Muscle layer of colon (tissue), 2 donors: ENCODE results near the gene FCER1G.
A peak's percentile ranks its signal among the peaks of the same experiment; 100 is the strongest.

Source experiments
- H3K27ac ChIP-seq: one replicate; pipeline ENCODE4 v1.7.0; 2013; ENCODE audit warnings: low read depth, mild to moderate bottlenecking, low read length, moderate library complexity
- H3K27me3 ChIP-seq, 2 donors: one replicate each; pipeline ENCODE4 v1.7.0; 2013; ENCODE audit warnings: low read length in 2 of 2, mild to moderate bottlenecking in 2 of 2; ENCODE audit not compliant: insufficient read depth in 2 of 2, control insufficient read depth in 1 of 2
- H3K36me3 ChIP-seq: one replicate; pipeline ENCODE4 v1.7.0; 2013; ENCODE audit warnings: mild to moderate bottlenecking, low read length; ENCODE audit not compliant: insufficient read depth
- H3K4me1 ChIP-seq: one replicate; pipeline ENCODE4 v1.7.0; 2013; ENCODE audit warnings: mild to moderate bottlenecking, low read length; ENCODE audit not compliant: insufficient read depth
- H3K4me3 ChIP-seq, 2 donors: one replicate each; pipeline ENCODE4 v1.7.0; 2013; ENCODE audit warnings: low read length in 2 of 2, low read depth in 1 of 2, mild to moderate bottlenecking in 1 of 2, moderate library complexity in 1 of 2
- H3K9ac ChIP-seq: one replicate; pipeline ENCODE4 v1.7.0; 2013; ENCODE audit warnings: low read length
- H3K9me3 ChIP-seq: one replicate; pipeline ENCODE4 v1.7.0; 2013; ENCODE audit warnings: mild to moderate bottlenecking, low read length
- donor health status: abdominal sarcoma.
- donor health status: Adenocarcinoma of cecum.

Gene FCER1G

GRCh38 chr1:161215076-161215475, at the start of gene FCER1G:
Gene FCER1G (plus strand): TSS chr1:161215295. CDS start chr1:161215322, 27 bp downstream.
- Histone ChIP-seq H3K27me3 (no peaks in the 10 kb centered on the region), H3K9ac (no peak within 1 kb of the TSS), H3K36me3 (peaks cover 43% of the 10 kb centered on the region), H3K27ac (no peak within 1 kb of the TSS), H3K4me1 (peaks cover 1% of the 10 kb centered on the region), H3K4me3 (no peak within 1 kb of the TSS), H3K9me3 (no peaks in the 10 kb centered on the region)

GRCh38 chr1:161165742-161166668, 49.1 kb upstream of the FCER1G start, which contains the start of gene PPOX:
Gene PPOX (plus strand): TSS chr1:161166426. CDS start chr1:161166848, 422 bp downstream.
- H3K27me3 ChIP-seq: no peaks in the 10 kb centered on the region
- H3K4me1 ChIP-seq: peaks cover 25% of the 10 kb centered on the region
- H3K27ac ChIP-seq: peak within 1 kb of the TSS; percentile 95
- peak within 1 kb of the TSS; percentile 73 to 93 for H3K4me3 ChIP-seq
- H3K9ac ChIP-seq: peak within 1 kb of the TSS; percentile 94
- H3K9me3 ChIP-seq: no peaks in the 10 kb centered on the region
- peaks cover 57% of the 10 kb centered on the region for H3K36me3 ChIP-seq

GRCh38 chr1:161166669-161167548, 48.2 kb upstream of the FCER1G start:
- Histone ChIP-seq H3K36me3 (peaks cover 61% of the 10 kb centered on the region), H3K9ac (peak overlapping the region; percentile 94)

GRCh38 chr1:161168906-161169305, 46.2 kb upstream of the FCER1G start:
- H3K4me3 ChIP-seq: no peak overlapping the region
- no peak overlapping the region for H3K9ac ChIP-seq

More at GRCh38 chr1:161166669-161167548, 48.2 kb upstream of the FCER1G start:
- Histone ChIP-seq H3K9me3 (no peaks in the 10 kb centered on the region), H3K4me1 (peaks cover 20% of the 10 kb centered on the region), H3K27me3 (no peaks in the 10 kb centered on the region), H3K4me3 (peak overlapping the region; percentile 73 to 93), H3K27ac (peak overlapping the region; percentile 95)

GRCh38 chr1:161171191-161171590, 43.9 kb upstream of the FCER1G start:
- Histone ChIP-seq H3K9ac (no peak overlapping the region), H3K27ac (no peak overlapping the region), H3K36me3 (peaks cover 62% of the 10 kb centered on the region)

More at GRCh38 chr1:161168906-161169305, 46.2 kb upstream of the FCER1G start:
- H3K4me1 ChIP-seq: peaks cover 31% of the 10 kb centered on the region
- H3K27me3 ChIP-seq: no peaks in the 10 kb centered on the region
- H3K9me3 ChIP-seq: no peaks in the 10 kb centered on the region
- no peak overlapping the region for H3K27ac ChIP-seq
- H3K36me3 ChIP-seq: peaks cover 58% of the 10 kb centered on the region

GRCh38 chr1:161171696-161172095, 43.4 kb upstream of the FCER1G start:
- Histone ChIP-seq H3K9ac (no peak overlapping the region), H3K27ac (no peak overlapping the region)

More at GRCh38 chr1:161171191-161171590, 43.9 kb upstream of the FCER1G start:
- H3K4me1 ChIP-seq: peaks cover 31% of the 10 kb centered on the region
- H3K27me3 ChIP-seq: no peaks in the 10 kb centered on the region
- H3K4me3 ChIP-seq: no peak overlapping the region
- H3K9me3 ChIP-seq: no peaks in the 10 kb centered on the region

GRCh38 chr1:161172349-161172748, 42.7 kb upstream of the FCER1G start:
- Histone ChIP-seq H3K9me3 (no peaks in the 10 kb centered on the region), H3K4me3 (no peak overlapping the region), H3K27ac (no peak overlapping the region), H3K27me3 (no peaks in the 10 kb centered on the region), H3K9ac (no peak overlapping the region), H3K36me3 (peaks cover 62% of the 10 kb centered on the region), H3K4me1 (peaks cover 32% of the 10 kb centered on the region)

More at GRCh38 chr1:161171696-161172095, 43.4 kb upstream of the FCER1G start:
- Histone ChIP-seq H3K4me1 (peaks cover 36% of the 10 kb centered on the region), H3K27me3 (no peaks in the 10 kb centered on the region), H3K9me3 (no peaks in the 10 kb centered on the region), H3K36me3 (peaks cover 62% of the 10 kb centered on the region), H3K4me3 (no peak overlapping the region)

GRCh38 chr1:161172776-161173376, 42.2 kb upstream of the FCER1G start:
- Histone ChIP-seq H3K27ac (no peak overlapping the region), H3K27me3 (no peaks in the 10 kb centered on the region), H3K36me3 (peaks cover 62% of the 10 kb centered on the region)

GRCh38 chr1:161173711-161174110, 41.4 kb upstream of the FCER1G start:
- no peak overlapping the region for H3K4me3 ChIP-seq
- H3K9me3 ChIP-seq: no peaks in the 10 kb centered on the region
- no peak overlapping the region for H3K27ac ChIP-seq
- peaks cover 32% of the 10 kb centered on the region for H3K4me1 ChIP-seq
- no peak overlapping the region for H3K9ac ChIP-seq
- H3K36me3 ChIP-seq: peaks cover 62% of the 10 kb centered on the region
- H3K27me3 ChIP-seq: no peaks in the 10 kb centered on the region

More at GRCh38 chr1:161172776-161173376, 42.2 kb upstream of the FCER1G start:
- Histone ChIP-seq H3K9ac (no peak overlapping the region), H3K4me1 (peaks cover 30% of the 10 kb centered on the region), H3K9me3 (no peaks in the 10 kb centered on the region), H3K4me3 (no peak overlapping the region)

GRCh38 chr1:161174911-161175310, 40.2 kb upstream of the FCER1G start:
- peaks cover 50% of the 10 kb centered on the region for H3K36me3 ChIP-seq
- no peak overlapping the region for H3K27ac ChIP-seq

More at GRCh38 chr1:161174911-161175310, 40.2 kb upstream of the FCER1G start:
- Histone ChIP-seq H3K4me1 (peaks cover 32% of the 10 kb centered on the region), H3K27me3 (no peaks in the 10 kb centered on the region), H3K9me3 (no peaks in the 10 kb centered on the region), H3K9ac (no peak overlapping the region), H3K4me3 (no peak overlapping the region)
